Measurements from ENCODE around the gene LYRM2. TPM values are rescaled to one million over a fixed set of nuclear protein-coding genes. Genes with fewer than 3 reads are reported as not detected.

Gene LYRM2
- total RNA-seq, 1 experiment from 2014 or later, result 26.3 TPM

GRCh38 chr6:89583559-89583958 is 55.0 kb downstream of the LYRM2 start:
- Histone ChIP-seq H2AFZ (ENCODE audit: low read depth, low read length, poor library complexity, severe bottlenecking) (no peak overlapping the region), H4K20me1 (ENCODE audit: insufficient read depth) (no peaks in the 10 kb centered on the region), H3K9me2 (ENCODE audit: insufficient read depth) (no peaks in the 10 kb centered on the region), H3K79me2 (ENCODE audit: insufficient read depth, low read length) (no peaks in the 10 kb centered on the region), H3K4me2 (ENCODE audit: low read length) (no peak overlapping the region), H3K4me3 (replicated peaks in 1 of 2; ENCODE audit: low read depth in 1 of 2, low read length in 2 of 2) (no peak overlapping the region), H3K27me3 (ENCODE audit: insufficient read depth, low read length) (no peaks in the 10 kb centered on the region), H3K36me3 (ENCODE audit: control insufficient read depth in 1 of 2, insufficient read depth in 2 of 2, low read length in 2 of 2) (no peaks in the 10 kb centered on the region), H3K9ac (ENCODE audit: low read length) (no peak overlapping the region), H3K4me1 (ENCODE audit: control insufficient read depth in 1 of 2, insufficient read depth in 2 of 2, low read length in 2 of 2) (no peaks in the 10 kb centered on the region), H3K27ac (ENCODE audit: low read depth, low read length) (no peak overlapping the region), H3K9me3 (ENCODE audit: control insufficient read depth in 1 of 2, insufficient read depth in 1 of 2, low read depth in 1 of 2, low read length in 2 of 2) (no peaks in the 10 kb centered on the region)
- DNase-seq (ENCODE audit: low read depth, low spot score) (no peak), ATAC-seq (no peak)
- BruUV-seq (replicated peaks), result no TSS peak
- ChIA-PET POLR2A (no interaction called here), CTCF (no interaction called here), RAD21 (ENCODE audit: low non-redundant PET in 1 of 2, low total read pairs in 2 of 2, uncharacterized antibody in 2 of 2, unreplicated experiment in 2 of 2) (no interaction called here)
- no peak for TF ChIP-seq POLR2A (IDR thresholded peaks at IDR 0.05; ENCODE audit: borderline replicate concordance, extremely low read depth, insufficient read depth, insufficient read length)
- TF ChIP-seq, protein P1, sequence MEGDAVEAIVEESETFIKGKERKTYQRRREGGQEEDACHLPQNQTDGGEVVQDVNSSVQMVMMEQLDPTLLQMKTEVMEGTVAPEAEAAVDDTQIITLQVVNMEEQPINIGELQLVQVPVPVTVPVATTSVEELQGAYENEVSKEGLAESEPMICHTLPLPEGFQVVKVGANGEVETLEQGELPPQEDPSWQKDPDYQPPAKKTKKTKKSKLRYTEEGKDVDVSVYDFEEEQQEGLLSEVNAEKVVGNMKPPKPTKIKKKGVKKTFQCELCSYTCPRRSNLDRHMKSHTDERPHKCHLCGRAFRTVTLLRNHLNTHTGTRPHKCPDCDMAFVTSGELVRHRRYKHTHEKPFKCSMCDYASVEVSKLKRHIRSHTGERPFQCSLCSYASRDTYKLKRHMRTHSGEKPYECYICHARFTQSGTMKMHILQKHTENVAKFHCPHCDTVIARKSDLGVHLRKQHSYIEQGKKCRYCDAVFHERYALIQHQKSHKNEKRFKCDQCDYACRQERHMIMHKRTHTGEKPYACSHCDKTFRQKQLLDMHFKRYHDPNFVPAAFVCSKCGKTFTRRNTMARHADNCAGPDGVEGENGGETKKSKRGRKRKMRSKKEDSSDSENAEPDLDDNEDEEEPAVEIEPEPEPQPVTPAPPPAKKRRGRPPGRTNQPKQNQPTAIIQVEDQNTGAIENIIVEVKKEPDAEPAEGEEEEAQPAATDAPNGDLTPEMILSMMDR (IDR thresholded peaks at IDR 0.05 in 2 of 3, conservative IDR thresholded peaks at IDR 0.05 in 1 of 3; ENCODE audit: borderline replicate concordance in 1 of 3, insufficient read depth in 1 of 3, low read depth in 2 of 3, low read length in 2 of 3), result 0 out of 6 replicates have a peak, but pooled peaks of 2 of the 3 experiments have one; percentile 4 to 9
- intact Hi-C loops (cut with micrococcal nuclease), result no loop called here

DNA sequence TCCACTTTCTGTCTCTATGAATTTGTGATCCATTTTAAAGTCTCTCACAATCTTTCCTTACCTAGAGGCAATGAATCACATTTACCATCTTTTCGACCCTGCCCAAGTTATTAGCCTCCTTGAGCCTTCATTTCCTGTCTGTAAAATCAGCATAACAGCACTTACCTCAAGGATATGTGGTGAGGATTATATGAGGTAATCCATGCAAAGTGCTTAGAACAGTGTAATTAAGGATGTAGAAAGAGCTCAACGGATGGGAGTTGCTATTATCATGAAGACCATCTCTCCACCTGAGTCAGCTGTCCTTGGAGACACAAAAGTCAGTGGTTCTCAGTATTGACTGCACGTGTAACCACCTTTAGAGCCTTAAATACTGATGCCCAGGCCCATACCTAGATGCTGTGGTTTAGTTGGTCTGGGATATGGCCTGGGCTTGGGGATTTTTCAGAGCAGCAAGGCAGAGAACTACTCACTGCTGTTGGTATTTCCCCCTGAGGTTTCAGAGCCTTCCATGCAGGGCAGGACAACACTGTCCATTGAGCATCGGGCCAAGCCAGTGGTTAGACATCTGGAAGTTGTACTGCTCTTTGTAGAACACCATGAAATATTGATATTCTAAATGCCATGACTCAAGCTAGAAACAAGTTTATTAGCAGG is 55.8 kb downstream of the LYRM2 start:
- H3K9me2 ChIP-seq (ENCODE audit: insufficient read depth), result no peaks in the 10 kb centered on the region
- H3K79me2 ChIP-seq (ENCODE audit: insufficient read depth, low read length), result no peaks in the 10 kb centered on the region
- no peaks in the 10 kb centered on the region for H3K4me1 ChIP-seq (ENCODE audit: control insufficient read depth in 1 of 2, insufficient read depth in 2 of 2, low read length in 2 of 2)
- ChIA-PET CTCF (no interaction called here), POLR2A (no interaction called here), RAD21 (ENCODE audit: low non-redundant PET in 1 of 2, low total read pairs in 2 of 2, uncharacterized antibody in 2 of 2, unreplicated experiment in 2 of 2) (no interaction called here)
- no peaks in the 10 kb centered on the region for H3K27me3 ChIP-seq (ENCODE audit: insufficient read depth, low read length)
- no peak for ATAC-seq
- H3K4me3 ChIP-seq (replicated peaks in 1 of 2; ENCODE audit: low read depth in 1 of 2, low read length in 2 of 2), result no peak overlapping the region
- no peak for DNase-seq (ENCODE audit: low read depth, low spot score)
- intact Hi-C loops (cut with micrococcal nuclease), result no loop called here
- H3K4me2 ChIP-seq (ENCODE audit: low read length), result no peak overlapping the region
- TF ChIP-seq ELF1 (IDR thresholded peaks at IDR 0.05; ENCODE audit: borderline replicate concordance, low read depth) (no peak), SIN3A (IDR thresholded peaks at IDR 0.05; ENCODE audit: low read depth) (no peak), CBX3 (IDR thresholded peaks at IDR 0.05; ENCODE audit: low read depth) (no peak), EGR1 (IDR thresholded peaks at IDR 0.05; ENCODE audit: low read depth) (no peak), TCF7L2 (IDR thresholded peaks at IDR 0.05; ENCODE audit: borderline replicate concordance, extremely low read depth, insufficient read depth, insufficient read length) (no peak), SRF (IDR thresholded peaks at IDR 0.05; ENCODE audit: low read depth) (no peak)
- TF ChIP-seq, protein P2, sequence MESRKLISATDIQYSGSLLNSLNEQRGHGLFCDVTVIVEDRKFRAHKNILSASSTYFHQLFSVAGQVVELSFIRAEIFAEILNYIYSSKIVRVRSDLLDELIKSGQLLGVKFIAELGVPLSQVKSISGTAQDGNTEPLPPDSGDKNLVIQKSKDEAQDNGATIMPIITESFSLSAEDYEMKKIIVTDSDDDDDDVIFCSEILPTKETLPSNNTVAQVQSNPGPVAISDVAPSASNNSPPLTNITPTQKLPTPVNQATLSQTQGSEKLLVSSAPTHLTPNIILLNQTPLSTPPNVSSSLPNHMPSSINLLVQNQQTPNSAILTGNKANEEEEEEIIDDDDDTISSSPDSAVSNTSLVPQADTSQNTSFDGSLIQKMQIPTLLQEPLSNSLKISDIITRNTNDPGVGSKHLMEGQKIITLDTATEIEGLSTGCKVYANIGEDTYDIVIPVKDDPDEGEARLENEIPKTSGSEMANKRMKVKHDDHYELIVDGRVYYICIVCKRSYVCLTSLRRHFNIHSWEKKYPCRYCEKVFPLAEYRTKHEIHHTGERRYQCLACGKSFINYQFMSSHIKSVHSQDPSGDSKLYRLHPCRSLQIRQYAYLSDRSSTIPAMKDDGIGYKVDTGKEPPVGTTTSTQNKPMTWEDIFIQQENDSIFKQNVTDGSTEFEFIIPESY (IDR thresholded peaks at IDR 0.05; ENCODE audit: extremely low read depth, insufficient replicate concordance, low read length), result no peak
- no peaks in the 10 kb centered on the region for H3K36me3 ChIP-seq (ENCODE audit: control insufficient read depth in 1 of 2, insufficient read depth in 2 of 2, low read length in 2 of 2)
- no peak overlapping the region for H2AFZ ChIP-seq (ENCODE audit: low read depth, low read length, poor library complexity, severe bottlenecking)
- H3K27ac ChIP-seq (ENCODE audit: low read depth, low read length), result no peak overlapping the region
- H4K20me1 ChIP-seq (ENCODE audit: insufficient read depth), result no peaks in the 10 kb centered on the region
- H3K9ac ChIP-seq (ENCODE audit: low read length), result no peak overlapping the region
- no peaks in the 10 kb centered on the region for H3K9me3 ChIP-seq (ENCODE audit: control insufficient read depth in 1 of 2, insufficient read depth in 1 of 2, low read depth in 1 of 2, low read length in 2 of 2)
- no TSS peak for BruUV-seq (replicated peaks)

All from HCT116 (cell line).